H1 (cell line): Measurements from ENCODE around the gene SCAI. TPM values are rescaled to one million over a fixed set of nuclear protein-coding genes. Genes with fewer than 3 reads are reported as not detected.

Experiments
- SIX5 ChIP-seq: IDR thresholded peaks from 2 replicates; pipeline ENCODE4 v1.6.1; 2011; ENCODE audit warnings: mild to moderate bottlenecking, low read depth, low read length
- polyA plus RNA-seq, 7 experiments: library from polyadenylated mRNA; depleted of rRNA in 3 of 7; stranded (reverse) in 5 of 7; unstranded in 2 of 7; fragments of >200 nt in 5 of 7; fragments of 200-250 nt in 2 of 7; gene quantifications; 1 replicate in 5 of 7; 2 replicates in 1 of 7; 4 replicates in 1 of 7; pipeline versions ENCODE4 v1.2.1 to v1.2.3, GENCODE V29; 2011 to 2013; ENCODE audit warnings: missing spikeins in 2 of 7, mixed read lengths in 2 of 7
- total RNA-seq: library from RNA; stranded (reverse); fragmentation: NEBNext Ultra II Directional; extraction: Animal tissue kit (Norgen Biotek cat#: 25700); gene quantifications from 2 replicates; pipeline ENCODE4 v1.2.1, GENCODE V29; 2021

The SCAI gene
- total and polyA plus RNA-seq, 2 of the 8 experiments (the other 6 are each of a cell fraction or from before 2014, with no cell fraction given), result 6.4 to 19.8 TPM

DNA sequence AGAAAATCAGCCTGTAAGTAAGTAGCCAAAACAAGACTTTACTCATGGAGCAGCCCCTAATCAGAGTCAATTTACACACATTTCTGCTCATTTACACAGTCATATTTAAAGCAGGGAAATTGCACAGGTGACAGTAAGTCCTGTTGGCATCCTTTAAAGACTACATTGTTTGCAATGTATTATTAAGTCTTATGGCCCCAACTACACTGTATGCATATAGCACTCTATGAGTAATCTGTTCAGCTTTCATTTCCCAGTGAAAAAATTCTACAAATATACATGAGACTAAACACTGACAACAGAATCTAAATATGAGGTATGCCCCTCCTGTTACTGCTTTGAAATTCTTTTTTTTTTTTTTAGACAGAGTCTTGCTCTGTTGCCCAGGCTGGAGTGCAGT, 26.6 kb upstream of the SCAI start (continued):
- no peak for TF ChIP-seq SIX5
- TF ChIP-seq, all 59 proteins: peak for 0
